DMS 273 treated with DMSO at 0.1 percent for 48 hours (cell line): Measurements from ENCODE around the gene DBNDD1.
"Not testable (repeated sequence)": the region's sequence is repeated elsewhere in the genome, so short reads cannot be mapped to it uniquely, and the experiment has no call there.

Experiments used
- DNase-seq: peaks from one replicate; lab custom pipeline; 2025; lab: John Stamatoyannopoulos, UW

DBNDD1 gene

GRCh38 chr16:90018652-90019542 lies at the start of gene DBNDD1:
DBNDD1 (minus strand) TSS chr16:90019456; CDS start chr16:90019341, 115 bp downstream.
- no peak for DNase-seq

- DNase-seq = no peak
Observed at GRCh38 chr16:90061437-90061836, 42.2 kb upstream of the DBNDD1 start.

- no peak for DNase-seq
Observed at GRCh38 chr16:90057738-90058173, 38.5 kb upstream of the DBNDD1 start.

- DNase-seq = not testable (repeated sequence)
Observed at GRCh38 chr16:90056521-90056920, 37.3 kb upstream of the DBNDD1 start.

- no peak for DNase-seq
Observed at GRCh38 chr16:90055371-90055770, 36.1 kb upstream of the DBNDD1 start.

- no peak for DNase-seq
Observed at GRCh38 chr16:90054554-90054953, 35.3 kb upstream of the DBNDD1 start.

- DNase-seq = no peak
Observed at GRCh38 chr16:90053902-90054500, 34.7 kb upstream of the DBNDD1 start.

GRCh38 chr16:90050969-90051368 lies 31.7 kb upstream of the DBNDD1 start:
- no peak for DNase-seq

- no peak for DNase-seq
Observed at GRCh38 chr16:90048737-90049330, 29.6 kb upstream of the DBNDD1 start.

GRCh38 chr16:90048347-90048722 lies 29.1 kb upstream of the DBNDD1 start:
- DNase-seq = no peak

GRCh38 chr16:90047714-90048346 lies 28.6 kb upstream of the DBNDD1 start:
- no peak for DNase-seq

GRCh38 chr16:90046971-90047713 lies 27.9 kb upstream of the DBNDD1 start:
- DNase-seq = no peak

GRCh38 chr16:90046122-90046970 lies 27.1 kb upstream of the DBNDD1 start:
- peak; percentile 27 for DNase-seq

- no peak for DNase-seq
Observed at GRCh38 chr16:90044111-90044551, 24.9 kb upstream of the DBNDD1 start.

GRCh38 chr16:90043526-90043925 lies 24.3 kb upstream of the DBNDD1 start:
- no peak for DNase-seq

GRCh38 chr16:90042946-90043514 lies 23.8 kb upstream of the DBNDD1 start:
- no peak for DNase-seq

- DNase-seq = no peak
Observed at GRCh38 chr16:90041896-90042473, 22.7 kb upstream of the DBNDD1 start.

- DNase-seq = no peak
Observed at GRCh38 chr16:90040152-90041023, 21.1 kb upstream of the DBNDD1 start.

GRCh38 chr16:90037276-90037675 lies 18.0 kb upstream of the DBNDD1 start:
- no peak for DNase-seq
